Neuron (in vitro differentiated cells): ENCODE results near the gene CEP104.

Experiments
- H2AFZ ChIP-seq: one replicate; pipeline ENCODE4 v1.6.1; 2013; ENCODE audit warnings: low read depth, mild to moderate bottlenecking, inconsistent platforms, low read length, moderate library complexity
- H3K27me3 ChIP-seq: one replicate; pipeline ENCODE4 v1.6.1; 2013; ENCODE audit warnings: low read length; ENCODE audit not compliant: insufficient read depth
- H3K36me3 ChIP-seq: one replicate; pipeline ENCODE4 v1.6.1; 2013; ENCODE audit warnings: low read length; ENCODE audit not compliant: insufficient read depth
- H3K4me1 ChIP-seq: one replicate; pipeline ENCODE4 v1.6.1; 2013; ENCODE audit warnings: low read length; ENCODE audit not compliant: insufficient read depth
- H3K4me3 ChIP-seq: 2 replicates; pipeline ENCODE4 v1.5.1; 2013; ENCODE audit warnings: mild to moderate bottlenecking, low read length, moderate library complexity
- H3K9me3 ChIP-seq: one replicate; pipeline ENCODE4 v1.6.1; 2013; ENCODE audit warnings: low read length

Gene CEP104

GRCh38 chr1:3899754-3900149 lies 42.7 kb upstream of the CEP104 start:
- peak overlapping the region; percentile 42 for H2AFZ ChIP-seq
- peak overlapping the region; percentile 58 for H3K4me3 ChIP-seq

GRCh38 chr1:3898994-3899753 lies 42.2 kb upstream of the CEP104 start:
- Histone ChIP-seq H3K4me1 (peaks cover 7% of the 10 kb centered on the region), H3K9me3 (no peaks in the 10 kb centered on the region), H3K36me3 (peaks cover 5% of the 10 kb centered on the region)

More at GRCh38 chr1:3899754-3900149, 42.7 kb upstream of the CEP104 start:
- H3K4me1 ChIP-seq = peaks cover 7% of the 10 kb centered on the region
- H3K36me3 ChIP-seq = peaks cover 5% of the 10 kb centered on the region
- no peaks in the 10 kb centered on the region for H3K27me3 ChIP-seq
- H3K9me3 ChIP-seq = no peaks in the 10 kb centered on the region

GRCh38 chr1:3898475-3898735 lies 41.4 kb upstream of the CEP104 start:
- Histone ChIP-seq H2AFZ (no peak overlapping the region), H3K9me3 (no peaks in the 10 kb centered on the region), H3K27me3 (no peaks in the 10 kb centered on the region), H3K36me3 (peaks cover 5% of the 10 kb centered on the region), H3K4me1 (peaks cover 7% of the 10 kb centered on the region), H3K4me3 (peak overlapping the region; percentile 58)

More at GRCh38 chr1:3898994-3899753, 42.2 kb upstream of the CEP104 start:
- peak overlapping the region; percentile 58 for H3K4me3 ChIP-seq
- H3K27me3 ChIP-seq = no peaks in the 10 kb centered on the region
- peak overlapping the region; percentile 42 for H2AFZ ChIP-seq

GRCh38 chr1:3896396-3897000 lies 39.5 kb upstream of the CEP104 start:
- Histone ChIP-seq H3K27me3 (no peaks in the 10 kb centered on the region), H3K9me3 (no peaks in the 10 kb centered on the region), H2AFZ (no peak overlapping the region), H3K4me1 (peaks cover 7% of the 10 kb centered on the region), H3K4me3 (no peak overlapping the region), H3K36me3 (peaks cover 11% of the 10 kb centered on the region)

GRCh38 chr1:3895951-3896325 lies 38.9 kb upstream of the CEP104 start:
- H3K4me1 ChIP-seq = peaks cover 7% of the 10 kb centered on the region
- no peak overlapping the region for H2AFZ ChIP-seq
- H3K9me3 ChIP-seq = no peaks in the 10 kb centered on the region
- peaks cover 16% of the 10 kb centered on the region for H3K36me3 ChIP-seq
- H3K27me3 ChIP-seq = no peaks in the 10 kb centered on the region
- H3K4me3 ChIP-seq = no peak overlapping the region

- H3K36me3 ChIP-seq = peaks cover 22% of the 10 kb centered on the region
- H3K4me1 ChIP-seq = peaks cover 7% of the 10 kb centered on the region
- H3K9me3 ChIP-seq = no peaks in the 10 kb centered on the region
- H3K27me3 ChIP-seq = no peaks in the 10 kb centered on the region
- no peak overlapping the region for H3K4me3 ChIP-seq
- no peak overlapping the region for H2AFZ ChIP-seq
Observed at GRCh38 chr1:3895279-3895950, 38.4 kb upstream of the CEP104 start.

GRCh38 chr1:3894626-3895278 lies 37.7 kb upstream of the CEP104 start:
- no peaks in the 10 kb centered on the region for H3K9me3 ChIP-seq
- H3K36me3 ChIP-seq = peaks cover 28% of the 10 kb centered on the region
- peaks cover 7% of the 10 kb centered on the region for H3K4me1 ChIP-seq
- no peak overlapping the region for H2AFZ ChIP-seq
- H3K27me3 ChIP-seq = no peaks in the 10 kb centered on the region
- no peak overlapping the region for H3K4me3 ChIP-seq

GRCh38 chr1:3893190-3893589 lies 36.2 kb upstream of the CEP104 start:
- no peak overlapping the region for H2AFZ ChIP-seq
- peaks cover 37% of the 10 kb centered on the region for H3K36me3 ChIP-seq
- no peaks in the 10 kb centered on the region for H3K27me3 ChIP-seq
- no peaks in the 10 kb centered on the region for H3K4me1 ChIP-seq
- no peaks in the 10 kb centered on the region for H3K9me3 ChIP-seq
- no peak overlapping the region for H3K4me3 ChIP-seq

- Histone ChIP-seq H3K36me3 (peaks cover 40% of the 10 kb centered on the region), H3K9me3 (no peaks in the 10 kb centered on the region), H2AFZ (no peak overlapping the region)
Observed at GRCh38 chr1:3892748-3893147, 35.7 kb upstream of the CEP104 start.

GRCh38 chr1:3891329-3891865 lies 34.4 kb upstream of the CEP104 start:
- Histone ChIP-seq H3K4me3 (no peak overlapping the region), H2AFZ (no peak overlapping the region), H3K27me3 (no peaks in the 10 kb centered on the region), H3K9me3 (no peaks in the 10 kb centered on the region), H3K4me1 (no peaks in the 10 kb centered on the region), H3K36me3 (peaks cover 48% of the 10 kb centered on the region)

More at GRCh38 chr1:3892748-3893147, 35.7 kb upstream of the CEP104 start:
- Histone ChIP-seq H3K4me3 (no peak overlapping the region), H3K4me1 (no peaks in the 10 kb centered on the region), H3K27me3 (no peaks in the 10 kb centered on the region)

GRCh38 chr1:3890389-3891328 lies 33.6 kb upstream of the CEP104 start:
- H3K4me1 ChIP-seq = no peaks in the 10 kb centered on the region
- H3K27me3 ChIP-seq = no peaks in the 10 kb centered on the region
- no peaks in the 10 kb centered on the region for H3K9me3 ChIP-seq
- H3K36me3 ChIP-seq = peaks cover 53% of the 10 kb centered on the region
- no peak overlapping the region for H2AFZ ChIP-seq
- no peak overlapping the region for H3K4me3 ChIP-seq

GRCh38 chr1:3889936-3890335 lies 32.9 kb upstream of the CEP104 start:
- Histone ChIP-seq H3K4me3 (no peak overlapping the region), H3K4me1 (no peaks in the 10 kb centered on the region), H3K27me3 (no peaks in the 10 kb centered on the region), H3K9me3 (no peaks in the 10 kb centered on the region), H3K36me3 (peaks cover 50% of the 10 kb centered on the region), H2AFZ (no peak overlapping the region)
